HUES6 (cell line): ENCODE results near the gene KLC1.

Experiments
- H3K27ac ChIP-seq: 2 replicates; pipeline ENCODE4 v1.7.0; 2013; ENCODE audit warnings: low read depth, mild to moderate bottlenecking, low read length, inconsistent platforms
- H3K27me3 ChIP-seq: 2 replicates; pipeline ENCODE4 v1.6.1; 2013; ENCODE audit warnings: low read length; ENCODE audit not compliant: control insufficient read depth, insufficient read depth
- H3K36me3 ChIP-seq: 2 replicates; pipeline ENCODE4 v1.6.1; 2013; ENCODE audit warnings: low read length; ENCODE audit not compliant: control insufficient read depth, insufficient read depth
- H3K4me1 ChIP-seq: 2 replicates; pipeline ENCODE4 v1.6.1; 2013; ENCODE audit warnings: low read length; ENCODE audit not compliant: control insufficient read depth, insufficient read depth
- H3K4me3 ChIP-seq: 2 replicates; pipeline ENCODE4 v1.5.1; 2013; ENCODE audit warnings: low read depth, low read length
- H3K9ac ChIP-seq: one replicate; pipeline ENCODE4 v1.6.1; 2013; ENCODE audit warnings: mild to moderate bottlenecking, low read length
- H3K9me3 ChIP-seq: 2 replicates; pipeline ENCODE4 v1.6.1; 2013; ENCODE audit warnings: low read depth, low read length; ENCODE audit not compliant: control insufficient read depth, insufficient read depth

The KLC1 gene

GRCh38 chr14:103628684-103629502, at the start of gene KLC1:
Gene KLC1 (plus strand): TSS chr14:103629211. CDS start chr14:103654565, 25,354 bp downstream.
- H3K27me3 ChIP-seq, result no peaks in the 10 kb centered on the region
- H3K36me3 ChIP-seq, result peaks cover 7% of the 10 kb centered on the region; the same call in 1 of the 2 replicates
- peak within 1 kb of the TSS; percentile 96 for H3K4me3 ChIP-seq
- peaks cover 19% of the 10 kb centered on the region for H3K4me1 ChIP-seq
- H3K9me3 ChIP-seq, result no peaks in the 10 kb centered on the region
- peak within 1 kb of the TSS; percentile 94 for H3K9ac ChIP-seq
- H3K27ac ChIP-seq, result peak within 1 kb of the TSS; percentile 98

- H3K9me3 ChIP-seq, result no peaks in the 10 kb centered on the region
- peaks cover 37% of the 10 kb centered on the region for H3K36me3 ChIP-seq
- H3K4me3 ChIP-seq, result no peak overlapping the region
- peaks cover 3% of the 10 kb centered on the region for H3K4me1 ChIP-seq
- no peak overlapping the region for H3K9ac ChIP-seq
- H3K27me3 ChIP-seq, result no peaks in the 10 kb centered on the region
- H3K27ac ChIP-seq, result no peak overlapping the region
Measured at GRCh38 chr14:103581206-103581605, 47.8 kb upstream of the KLC1 start.

- Histone ChIP-seq H3K27me3 (no peaks in the 10 kb centered on the region), H3K27ac (no peak overlapping the region), H3K9me3 (no peaks in the 10 kb centered on the region), H3K4me1 (no peaks in the 10 kb centered on the region), H3K4me3 (no peak overlapping the region), H3K9ac (no peak overlapping the region), H3K36me3 (peaks cover 36% of the 10 kb centered on the region)
Measured at GRCh38 chr14:103581954-103582703, 46.9 kb upstream of the KLC1 start.

GRCh38 chr14:103584326-103584915, 44.6 kb upstream of the KLC1 start:
- Histone ChIP-seq H3K36me3 (peaks cover 29% of the 10 kb centered on the region), H3K4me3 (no peak overlapping the region), H3K27me3 (no peaks in the 10 kb centered on the region), H3K4me1 (no peaks in the 10 kb centered on the region), H3K9ac (no peak overlapping the region), H3K9me3 (no peaks in the 10 kb centered on the region), H3K27ac (no peak overlapping the region)

GRCh38 chr14:103593577-103593976, 35.4 kb upstream of the KLC1 start:
- Histone ChIP-seq H3K4me3 (no peak overlapping the region), H3K9me3 (no peaks in the 10 kb centered on the region), H3K4me1 (peaks cover 9% of the 10 kb centered on the region), H3K36me3 (peaks cover 12% of the 10 kb centered on the region), H3K27ac (no peak overlapping the region), H3K9ac (no peak overlapping the region), H3K27me3 (no peaks in the 10 kb centered on the region)

- H3K9me3 ChIP-seq, result no peaks in the 10 kb centered on the region
- no peak overlapping the region; the same call in 1 of the 2 replicates for H3K27ac ChIP-seq
- H3K36me3 ChIP-seq, result peaks cover 6% of the 10 kb centered on the region; the same call in 1 of the 2 replicates
- no peak overlapping the region for H3K9ac ChIP-seq
- H3K4me1 ChIP-seq, result peaks cover 9% of the 10 kb centered on the region
- no peak overlapping the region for H3K4me3 ChIP-seq
- H3K27me3 ChIP-seq, result no peaks in the 10 kb centered on the region
Measured at GRCh38 chr14:103594265-103594664, 34.7 kb upstream of the KLC1 start.

DNA sequence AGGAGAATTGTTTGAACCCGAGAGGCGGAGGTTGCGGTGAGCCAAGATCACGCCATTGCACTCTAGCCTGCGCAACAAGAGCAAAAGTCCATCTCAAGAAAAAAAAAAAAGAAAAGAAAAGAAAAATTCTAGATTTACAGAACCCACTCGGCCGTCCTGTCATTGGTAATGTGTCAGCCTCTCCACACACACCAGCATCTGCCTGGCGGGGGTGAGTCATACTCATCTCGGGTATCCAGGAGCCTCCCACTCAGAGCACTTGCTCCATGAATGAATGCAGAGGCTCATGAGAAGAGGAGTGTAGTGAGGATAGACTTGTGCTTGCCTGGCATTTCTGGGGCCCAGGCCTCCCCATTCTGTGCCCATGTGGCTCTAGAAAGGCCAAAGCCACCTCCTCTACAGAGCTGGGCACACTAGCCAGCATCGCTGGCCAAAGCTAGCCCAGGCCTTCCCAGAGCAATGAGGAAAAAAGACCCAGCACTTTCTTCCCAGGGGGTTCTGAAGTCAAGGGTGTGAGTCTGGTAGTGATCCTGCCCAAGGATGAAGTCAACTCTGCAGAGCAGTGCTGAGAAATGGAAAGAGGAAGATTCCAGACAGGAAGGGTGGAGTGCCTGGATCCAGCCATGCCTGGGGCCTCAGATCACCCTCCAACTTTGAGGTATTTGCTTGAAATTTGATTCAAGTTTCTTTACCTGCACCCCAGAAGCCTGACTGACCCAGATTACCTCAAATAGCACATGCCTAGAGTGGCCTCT, 31.2 kb upstream of the KLC1 start:
- H3K4me1 ChIP-seq, result peaks cover 9% of the 10 kb centered on the region
- no peak overlapping the region for H3K9ac ChIP-seq
- H3K9me3 ChIP-seq, result no peaks in the 10 kb centered on the region
- H3K27ac ChIP-seq, result no peak overlapping the region
- no peaks in the 10 kb centered on the region for H3K36me3 ChIP-seq
- no peak overlapping the region for H3K4me3 ChIP-seq
- H3K27me3 ChIP-seq, result no peaks in the 10 kb centered on the region

- Histone ChIP-seq H3K9ac (no peak overlapping the region), H3K27me3 (no peaks in the 10 kb centered on the region), H3K9me3 (no peaks in the 10 kb centered on the region), H3K27ac (no peak overlapping the region), H3K4me3 (no peak overlapping the region), H3K36me3 (no peaks in the 10 kb centered on the region), H3K4me1 (no peaks in the 10 kb centered on the region; the same call in 1 of the 2 replicates)
Measured at GRCh38 chr14:103600503-103600902, 28.5 kb upstream of the KLC1 start.

GRCh38 chr14:103604620-103605019, 24.4 kb upstream of the KLC1 start:
- no peak overlapping the region for H3K4me3 ChIP-seq
- H3K9me3 ChIP-seq, result peaks cover 3% of the 10 kb centered on the region; the same call in 1 of the 2 replicates

DNA sequence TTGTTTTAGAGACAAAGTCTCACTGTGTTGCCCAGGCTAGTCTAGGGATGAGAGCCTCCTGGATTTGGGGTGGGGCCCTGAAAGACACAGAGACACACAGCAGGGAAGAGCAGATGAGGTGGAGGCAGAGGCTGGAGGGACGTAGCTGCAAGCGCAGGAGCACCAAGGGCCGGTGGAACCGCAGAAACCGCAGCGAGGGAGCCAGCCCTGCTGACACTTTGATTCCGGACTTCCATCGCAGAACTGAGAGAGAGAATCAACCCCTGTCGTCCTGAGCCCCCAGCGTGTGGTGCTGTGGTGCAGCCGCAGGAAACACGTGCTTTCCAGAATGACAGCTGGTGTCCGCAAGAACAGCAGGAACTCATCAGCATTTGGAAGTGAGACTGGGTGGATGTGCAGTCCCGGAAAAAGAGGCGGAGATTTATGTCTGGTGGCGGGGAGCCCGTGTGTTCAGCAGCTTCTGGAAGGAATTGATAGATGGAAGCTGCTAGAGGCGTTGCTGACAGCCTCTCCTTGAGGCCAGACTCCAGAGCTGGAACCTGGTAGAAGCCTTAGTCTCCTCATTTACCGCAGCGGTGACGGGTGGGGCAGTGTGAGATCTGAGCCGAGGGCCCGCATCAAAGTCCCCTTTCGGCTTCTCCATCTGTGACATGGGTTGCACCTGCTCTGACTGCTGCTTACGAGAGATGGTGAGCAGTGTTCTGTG, 21.9 kb upstream of the KLC1 start:
- Histone ChIP-seq H3K4me3 (no peak overlapping the region), H3K9me3 (peaks cover 15% of the 10 kb centered on the region), H3K9ac (no peak overlapping the region), H3K27me3 (peaks cover 20% of the 10 kb centered on the region; the same call in 1 of the 2 replicates), H3K36me3 (no peaks in the 10 kb centered on the region), H3K4me1 (peaks cover 8% of the 10 kb centered on the region; the same call in 1 of the 2 replicates), H3K27ac (no peak overlapping the region)

More at GRCh38 chr14:103604620-103605019, 24.4 kb upstream of the KLC1 start:
- Histone ChIP-seq H3K4me1 (peaks cover 8% of the 10 kb centered on the region; the same call in 1 of the 2 replicates), H3K27me3 (peaks cover 20% of the 10 kb centered on the region; the same call in 1 of the 2 replicates), H3K36me3 (no peaks in the 10 kb centered on the region), H3K27ac (no peak overlapping the region), H3K9ac (no peak overlapping the region)
